ENCODE data around the gene ADARB2. TPM values are rescaled to one million over a fixed set of nuclear protein-coding genes. Genes with fewer than 3 reads are reported as not detected.

ADARB2 gene
- total and polyA plus RNA-seq, 2 experiments from 2014 or later, result not detected

DNA sequence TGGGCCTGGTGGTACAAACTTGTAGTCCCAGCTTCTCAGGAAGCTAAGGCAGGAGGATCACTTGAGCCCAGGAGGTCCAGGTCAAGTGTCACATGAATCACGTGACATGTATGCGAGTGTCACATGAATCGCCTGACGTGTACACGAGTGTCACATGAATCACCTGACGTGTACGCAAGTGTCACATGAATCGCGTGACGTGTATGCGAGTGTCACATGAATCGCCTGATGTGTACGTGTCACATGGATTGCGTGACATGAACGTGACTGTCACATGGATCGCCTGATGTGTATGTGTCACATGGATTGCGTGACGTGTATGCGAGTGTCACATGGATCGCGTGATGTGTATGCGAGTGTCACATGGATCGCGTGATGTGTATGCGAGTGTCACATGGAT lies 9.5 kb upstream of the ADARB2 start:
- no peak for TF ChIP-seq EZH2 (IDR thresholded peaks at IDR 0.05; ENCODE audit: insufficient read depth, poor library complexity, severe bottlenecking)
- TF ChIP-seq EZH2phosphoT487 (IDR thresholded peaks at IDR 0.05; ENCODE audit: insufficient read depth, low read depth), result no peak
- no peak overlapping the region for H3K4me3 ChIP-seq
- no peaks in the 10 kb centered on the region for H3F3A ChIP-seq (ENCODE audit: insufficient read depth)
- H3K9ac ChIP-seq, result no peak overlapping the region
- H3K9me3 ChIP-seq (ENCODE audit: low read depth), result no peaks in the 10 kb centered on the region
- 73 to 76% methylated on average over 25 of the region's 25 CpGs for WGBS, 2 experiments (ENCODE audit: low coverage in 1 of 2, low lambda C conversion rate in 2 of 2, missing lambda C conversion rate in 2 of 2)
- H3K27me3 ChIP-seq (replicated peaks; ENCODE audit: insufficient read depth), result no peaks in the 10 kb centered on the region
- H3K4me2 ChIP-seq (ENCODE audit: unreplicated experiment), result no peak overlapping the region
- no peaks in the 10 kb centered on the region for H3K79me2 ChIP-seq (ENCODE audit: insufficient read depth)
- H3K36me3 ChIP-seq (ENCODE audit: low read depth), result no peaks in the 10 kb centered on the region
- no peaks in the 10 kb centered on the region for H3K4me1 ChIP-seq (ENCODE audit: insufficient read depth)
- no peak overlapping the region for H3K27ac ChIP-seq
- H4K20me1 ChIP-seq (ENCODE audit: insufficient read depth), result no peaks in the 10 kb centered on the region
- no peak for DNase-seq
- in situ Hi-C loops (cut with MboI), result no loop called here
- H3K9me2 ChIP-seq (ENCODE audit: insufficient read depth), result no peaks in the 10 kb centered on the region
- H2AFZ ChIP-seq, result no peak overlapping the region

DNA sequence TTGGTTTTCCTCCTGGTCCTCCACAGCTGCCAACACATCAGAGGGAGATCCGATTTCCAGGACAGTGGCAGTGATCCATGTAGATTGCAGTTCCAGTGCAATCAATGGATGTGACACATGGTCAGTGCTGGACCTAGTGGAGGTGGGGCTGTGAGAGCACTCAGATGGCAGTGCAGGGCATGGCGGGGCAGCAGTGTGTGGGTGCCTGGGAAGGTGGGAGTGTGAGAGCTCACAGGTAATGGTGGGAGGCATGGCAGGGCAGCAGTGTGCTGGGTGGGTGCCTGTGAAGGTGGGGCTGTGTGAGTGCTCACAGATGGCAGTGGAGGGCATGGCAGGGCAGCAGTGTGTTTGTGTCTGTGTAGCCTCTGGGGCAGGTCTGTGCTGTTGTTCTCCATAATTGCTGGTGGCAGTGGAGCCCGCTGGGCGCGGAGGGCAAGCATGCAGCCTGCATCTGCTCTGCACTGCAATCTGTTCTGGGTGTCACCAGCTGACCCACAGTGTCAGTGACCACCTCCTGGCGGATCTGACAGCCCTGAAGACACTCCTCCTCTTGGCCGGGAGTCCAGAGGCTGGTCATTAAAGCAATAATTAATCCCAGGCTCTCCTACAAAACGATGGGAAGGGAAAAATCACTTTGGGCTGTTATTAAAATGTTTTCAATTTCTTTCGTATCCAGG lies 8.6 kb upstream of the ADARB2 start:
- H3K9me2 ChIP-seq (ENCODE audit: insufficient read depth), result no peaks in the 10 kb centered on the region

DNA sequence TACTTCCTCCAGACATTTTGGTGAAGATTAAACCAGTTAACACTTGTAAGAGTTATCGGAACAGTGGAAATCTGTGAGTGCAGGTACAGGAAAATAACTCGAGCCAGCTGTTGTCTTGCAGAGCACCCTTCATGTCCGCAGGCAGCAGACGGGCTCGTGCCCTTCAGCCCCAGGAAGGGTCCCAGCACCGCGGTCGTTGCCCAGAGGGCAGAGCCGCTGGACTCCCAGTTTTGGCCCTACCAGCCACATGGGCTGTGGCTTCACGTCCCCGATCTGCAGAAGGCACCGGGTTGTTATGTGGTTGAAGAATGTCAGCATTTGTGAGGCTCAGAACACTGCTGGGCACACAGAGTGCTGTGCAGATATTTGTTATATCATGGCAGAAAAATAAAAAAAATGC lies 7.2 kb upstream of the ADARB2 start:
- in situ Hi-C loops (cut with MboI), result no loop called here
- Histone ChIP-seq H3K9me2 (ENCODE audit: insufficient read depth) (no peaks in the 10 kb centered on the region), H3K9ac (no peak overlapping the region), H3K79me2 (ENCODE audit: insufficient read depth) (no peaks in the 10 kb centered on the region), H3K27ac (no peak overlapping the region), H3K4me2 (ENCODE audit: unreplicated experiment) (no peak overlapping the region), H2AFZ (no peak overlapping the region), H3K9me3 (ENCODE audit: low read depth) (no peaks in the 10 kb centered on the region), H4K20me1 (ENCODE audit: insufficient read depth) (no peaks in the 10 kb centered on the region), H3K4me1 (ENCODE audit: insufficient read depth) (no peaks in the 10 kb centered on the region), H3F3A (ENCODE audit: insufficient read depth) (no peaks in the 10 kb centered on the region), H3K36me3 (ENCODE audit: low read depth) (no peaks in the 10 kb centered on the region), H3K4me3 (no peak overlapping the region), H3K27me3 (replicated peaks; ENCODE audit: insufficient read depth) (no peaks in the 10 kb centered on the region)
- 44 to 63% methylated on average over 12 of the region's 12 CpGs for WGBS, 2 experiments (ENCODE audit: low coverage in 1 of 2, low lambda C conversion rate in 2 of 2, missing lambda C conversion rate in 2 of 2)
- TF ChIP-seq EZH2phosphoT487 (IDR thresholded peaks at IDR 0.05; ENCODE audit: insufficient read depth, low read depth) (no peak), EZH2 (IDR thresholded peaks at IDR 0.05; ENCODE audit: insufficient read depth, poor library complexity, severe bottlenecking) (no peak)
- no peak for DNase-seq

More for the DNA sequence above, 8.6 kb upstream of the ADARB2 start:
- Histone ChIP-seq H4K20me1 (ENCODE audit: insufficient read depth) (no peaks in the 10 kb centered on the region), H3K4me2 (ENCODE audit: unreplicated experiment) (no peak overlapping the region), H3F3A (ENCODE audit: insufficient read depth) (no peaks in the 10 kb centered on the region), H3K27ac (no peak overlapping the region), H3K36me3 (ENCODE audit: low read depth) (no peaks in the 10 kb centered on the region), H3K4me3 (no peak overlapping the region), H3K9me3 (ENCODE audit: low read depth) (no peaks in the 10 kb centered on the region), H2AFZ (no peak overlapping the region), H3K79me2 (ENCODE audit: insufficient read depth) (no peaks in the 10 kb centered on the region), H3K4me1 (ENCODE audit: insufficient read depth) (no peaks in the 10 kb centered on the region), H3K27me3 (replicated peaks; ENCODE audit: insufficient read depth) (no peaks in the 10 kb centered on the region), H3K9ac (no peak overlapping the region)
- in situ Hi-C loops (cut with MboI), result no loop called here
- WGBS, 2 experiments (ENCODE audit: low coverage in 1 of 2, low lambda C conversion rate in 2 of 2, missing lambda C conversion rate in 2 of 2), result 1 to 3% methylated on average over 9 of the region's 9 CpGs
- no peak for TF ChIP-seq EZH2 (IDR thresholded peaks at IDR 0.05; ENCODE audit: insufficient read depth, poor library complexity, severe bottlenecking)
- TF ChIP-seq EZH2phosphoT487 (IDR thresholded peaks at IDR 0.05; ENCODE audit: insufficient read depth, low read depth), result no peak
- no peak for DNase-seq

DNA sequence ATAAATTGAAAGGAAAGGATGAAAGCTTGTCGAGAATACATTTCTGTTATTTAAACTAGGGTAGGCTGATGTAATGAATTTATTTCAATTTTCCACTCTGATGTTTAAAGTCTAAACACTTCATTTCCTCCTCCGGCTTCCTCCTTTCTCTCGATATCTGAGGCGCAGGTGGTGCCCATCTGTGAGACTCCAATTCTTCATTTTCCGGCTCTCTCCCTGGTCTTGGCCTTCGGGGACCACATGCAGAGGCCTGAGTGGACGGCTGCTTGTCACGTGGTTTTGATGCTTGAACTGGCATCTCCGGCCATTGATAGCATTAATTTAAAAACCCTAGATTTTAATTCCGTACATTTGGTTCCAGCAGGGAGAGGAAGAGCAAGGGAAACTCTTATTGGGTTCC lies 5.8 kb upstream of the ADARB2 start:
- no peak overlapping the region for H2AFZ ChIP-seq
- no peak overlapping the region for H3K4me3 ChIP-seq
- H3F3A ChIP-seq (ENCODE audit: insufficient read depth), result no peaks in the 10 kb centered on the region
- H3K9me2 ChIP-seq (ENCODE audit: insufficient read depth), result no peaks in the 10 kb centered on the region
- no peaks in the 10 kb centered on the region for H3K4me1 ChIP-seq (ENCODE audit: insufficient read depth)
- no peak for DNase-seq
- H4K20me1 ChIP-seq (ENCODE audit: insufficient read depth), result no peaks in the 10 kb centered on the region
- in situ Hi-C loops (cut with MboI), result no loop called here
- TF ChIP-seq EZH2 (IDR thresholded peaks at IDR 0.05; ENCODE audit: insufficient read depth, poor library complexity, severe bottlenecking) (no peak), EZH2phosphoT487 (IDR thresholded peaks at IDR 0.05; ENCODE audit: insufficient read depth, low read depth) (no peak)
- no peaks in the 10 kb centered on the region for H3K36me3 ChIP-seq (ENCODE audit: low read depth)
- H3K9ac ChIP-seq, result no peak overlapping the region
- H3K4me2 ChIP-seq (ENCODE audit: unreplicated experiment), result no peak overlapping the region
- H3K79me2 ChIP-seq (ENCODE audit: insufficient read depth), result no peaks in the 10 kb centered on the region
- no peak overlapping the region for H3K27ac ChIP-seq
- H3K9me3 ChIP-seq (ENCODE audit: low read depth), result no peaks in the 10 kb centered on the region
- H3K27me3 ChIP-seq (replicated peaks; ENCODE audit: insufficient read depth), result no peaks in the 10 kb centered on the region
- WGBS, 2 experiments (ENCODE audit: low coverage in 1 of 2, low lambda C conversion rate in 2 of 2, missing lambda C conversion rate in 2 of 2), result 29 to 33% methylated on average over 10 of the region's 10 CpGs
